Fibroblast of the conjunctiva (primary cell): ENCODE data around the gene AQP9.
"Not testable (repeated sequence)": the region's sequence is repeated elsewhere in the genome, so short reads cannot be mapped to it uniquely, and the experiment has no call there.

ENCODE experiments used
- DNase-seq: peaks from one replicate; pipeline ENCODE4 v3.0.0-alpha.2; 2010; ENCODE audit warnings: low read depth

Gene AQP9

GRCh38 chr15:58138106-58138505 is at the start of gene AQP9:
TSS of gene AQP9 (plus strand) at chr15:58138381. CDS start at chr15:58138566, 185 bp downstream.
- no peak for DNase-seq

DNA sequence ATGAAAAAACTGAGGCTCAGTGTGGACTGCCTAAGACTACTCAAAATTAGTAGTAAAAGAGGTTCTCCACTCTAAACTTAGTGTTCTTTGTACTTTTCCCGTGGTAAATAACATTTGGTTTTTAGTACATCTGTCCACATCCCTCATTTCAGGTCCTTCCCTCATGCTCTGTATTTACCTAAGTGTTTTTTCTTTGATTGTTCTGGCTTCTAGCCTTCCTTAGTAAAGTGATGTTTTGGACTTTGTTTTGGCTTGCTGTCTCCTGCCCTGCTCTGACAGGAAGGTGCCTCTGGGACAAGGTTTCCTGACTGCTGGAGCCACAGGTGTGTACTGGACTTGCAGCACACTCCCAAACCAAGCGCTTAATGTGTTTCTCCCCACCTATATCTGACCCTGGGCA is 42.8 kb upstream of the AQP9 start:
- no peak for DNase-seq

DNA sequence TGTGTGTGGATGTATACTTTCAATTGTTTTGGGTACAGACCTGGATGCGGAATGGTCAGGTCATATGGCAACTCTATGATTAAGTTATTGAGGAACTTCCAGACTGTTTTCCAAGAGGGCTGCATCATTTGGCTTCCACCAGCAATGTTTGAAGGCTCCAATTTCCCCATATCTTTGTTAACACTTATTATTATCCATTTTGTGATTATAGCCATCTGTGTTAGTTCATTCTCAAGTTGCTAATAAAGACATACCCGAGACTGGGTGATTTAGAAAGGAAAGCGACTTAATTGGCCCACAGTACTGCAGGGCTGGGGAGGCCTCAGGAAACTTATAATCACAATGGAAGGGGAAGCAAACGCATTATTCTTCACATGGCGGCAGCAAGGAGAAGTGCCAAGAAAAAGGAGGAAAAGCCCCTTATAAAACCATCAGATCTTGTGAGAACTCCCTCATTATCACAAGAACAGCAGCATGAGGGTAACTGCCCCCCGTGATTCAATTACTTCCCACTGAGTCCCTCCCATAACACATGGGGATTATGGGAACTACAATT is 41.6 kb upstream of the AQP9 start:
- no peak for DNase-seq

GRCh38 chr15:58103482-58103881 is 34.7 kb upstream of the AQP9 start:
- no peak for DNase-seq

GRCh38 chr15:58108117-58108516 is 30.1 kb upstream of the AQP9 start:
- DNase-seq: no peak

DNA sequence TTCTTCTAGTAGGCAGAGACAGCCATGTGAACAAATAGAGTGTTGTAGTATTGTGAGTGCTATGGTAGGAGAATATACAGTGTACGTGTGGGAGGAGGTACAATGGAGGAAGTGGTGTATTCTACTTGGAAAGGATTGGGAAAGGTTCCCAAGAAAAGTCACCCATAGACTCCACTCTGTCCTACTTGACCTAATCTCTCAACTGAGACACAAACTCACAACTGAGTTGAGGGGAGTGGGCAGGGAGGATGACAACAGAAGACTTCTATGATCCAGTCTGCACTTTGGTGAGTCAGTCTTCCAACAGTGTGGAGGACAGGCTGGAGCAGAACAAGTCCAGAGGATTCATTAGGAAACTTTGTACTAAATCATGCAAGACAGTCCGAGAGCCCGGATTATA is 28.8 kb upstream of the AQP9 start:
- DNase-seq: no peak

- no peak for DNase-seq
These were observed 27.0 kb upstream of the AQP9 start for GRCh38 chr15:58110999-58111717.

DNA sequence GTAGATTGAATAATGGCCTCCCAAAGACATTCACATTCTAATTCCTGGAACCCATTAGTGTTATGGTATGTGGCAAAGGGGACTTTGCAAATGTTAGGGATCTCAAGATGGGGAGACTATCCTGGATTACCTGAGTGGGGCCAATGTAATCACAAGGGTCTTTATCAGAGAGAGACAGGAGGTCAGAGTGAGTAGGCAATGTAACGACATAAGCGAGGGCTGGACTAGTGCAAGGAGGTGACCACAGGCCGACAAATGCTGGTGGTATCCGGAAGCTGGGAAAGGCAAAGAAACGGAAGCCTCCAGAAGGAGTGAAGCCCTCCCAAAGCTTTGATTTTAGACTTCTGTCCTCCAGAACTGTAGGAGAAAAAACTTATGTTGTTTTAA is 26.5 kb upstream of the AQP9 start:
- DNase-seq: no peak

DNA sequence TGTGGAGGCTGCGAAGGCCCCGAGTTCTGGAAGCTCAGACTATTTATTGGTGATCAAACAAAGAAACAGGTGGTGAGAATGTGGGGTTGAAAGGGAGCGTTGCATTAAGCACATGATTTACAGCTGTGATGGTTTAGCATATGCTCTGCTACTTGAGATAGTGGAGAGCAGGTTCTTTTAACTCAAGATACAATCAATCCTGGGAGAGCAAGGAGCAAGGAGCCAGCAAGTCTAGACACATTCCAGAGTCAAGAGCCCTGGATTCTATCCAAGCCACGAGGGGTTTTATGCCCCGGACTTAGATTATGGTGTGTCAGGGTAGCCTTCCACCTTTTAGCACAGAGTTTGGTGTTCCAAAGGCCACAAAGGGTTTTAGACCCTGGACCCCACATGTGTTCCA is 24.8 kb upstream of the AQP9 start:
- DNase-seq: not testable (repeated sequence)

GRCh38 chr15:58114388-58114787 is 23.8 kb upstream of the AQP9 start:
- DNase-seq: no peak

DNA sequence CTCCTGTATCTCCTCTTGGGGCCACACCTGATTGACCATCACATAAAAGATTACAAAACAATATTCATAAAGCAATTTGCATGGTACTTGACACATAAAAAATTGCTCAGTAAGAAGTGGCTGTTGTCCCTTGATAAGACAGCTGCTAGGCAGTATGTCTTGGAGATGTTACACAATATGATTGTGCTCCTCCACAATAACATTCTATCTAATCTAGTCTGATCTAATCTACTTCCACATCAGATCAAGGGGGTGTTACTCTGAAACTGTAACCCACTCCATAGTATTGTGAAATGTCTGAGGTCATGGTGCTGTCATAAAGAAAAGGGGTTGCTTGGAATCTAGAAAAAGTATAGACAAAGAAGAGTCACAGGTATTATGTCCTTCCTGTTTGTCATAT is 23.4 kb upstream of the AQP9 start:
- no peak for DNase-seq

- DNase-seq: no peak
These were observed 22.5 kb upstream of the AQP9 start for GRCh38 chr15:58115692-58116091.

GRCh38 chr15:58117619-58118018 is 20.6 kb upstream of the AQP9 start:
- DNase-seq: no peak

- DNase-seq: no peak
These were observed 19.9 kb upstream of the AQP9 start for GRCh38 chr15:58118272-58118671.

- no peak for DNase-seq
These were observed 19.2 kb upstream of the AQP9 start for GRCh38 chr15:58119016-58119415.

DNA sequence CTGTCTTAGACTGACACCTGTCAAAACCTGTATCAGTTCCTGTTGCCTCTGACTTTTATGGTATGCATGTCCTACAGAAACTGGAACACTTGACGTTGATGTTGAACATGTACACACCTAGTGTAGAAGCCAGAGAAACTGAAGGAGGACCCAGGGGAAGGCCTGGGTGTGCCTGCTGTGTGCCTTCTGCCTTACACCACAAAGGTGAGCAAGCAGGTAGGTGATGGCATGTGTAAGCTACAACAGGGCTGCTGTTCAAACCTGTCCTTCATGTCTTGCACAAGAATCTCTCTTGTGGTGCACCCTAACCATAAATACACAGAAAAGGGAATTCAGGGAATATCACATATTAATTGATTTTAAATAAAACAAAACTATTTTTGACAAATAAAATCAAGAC is 13.6 kb upstream of the AQP9 start:
- DNase-seq: no peak

DNA sequence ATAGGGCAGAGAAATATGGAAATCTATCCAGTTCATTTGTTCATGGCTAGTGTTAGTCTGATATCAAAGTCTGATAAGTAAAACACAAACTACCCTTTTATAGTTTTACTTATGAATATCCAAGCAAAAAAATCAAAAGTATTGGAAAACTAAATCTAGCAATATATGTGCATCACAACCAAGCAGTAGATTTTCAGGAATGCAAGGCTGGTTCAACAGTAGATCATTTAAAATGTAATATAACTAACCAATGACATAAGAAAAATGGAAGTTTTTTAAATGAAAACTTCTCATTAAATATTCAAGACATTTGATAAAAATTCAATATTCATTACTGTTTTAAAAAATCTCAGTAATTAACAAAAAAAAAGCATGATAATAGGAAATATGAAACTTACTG is 12.8 kb upstream of the AQP9 start:
- DNase-seq: no peak

DNA sequence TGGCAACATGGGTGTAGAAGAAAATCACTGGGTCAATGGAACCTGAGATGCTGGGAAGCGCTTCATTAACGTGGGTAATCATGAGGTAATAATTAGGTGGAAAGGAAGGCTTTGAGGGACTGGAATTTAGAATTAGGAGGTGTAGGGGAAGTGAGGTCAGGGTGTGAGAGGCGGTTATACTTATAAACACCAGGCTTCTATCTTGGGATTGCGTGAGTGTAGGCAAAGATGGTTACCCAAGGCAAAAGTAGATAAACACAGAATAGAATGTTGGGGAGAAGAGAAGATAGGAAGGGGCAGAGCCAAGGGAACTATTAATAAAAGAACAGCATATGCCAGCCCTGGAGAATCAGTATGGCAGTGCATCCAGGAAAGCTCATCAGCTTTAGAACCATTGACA is 3.3 kb upstream of the AQP9 start:
- DNase-seq: no peak

DNA sequence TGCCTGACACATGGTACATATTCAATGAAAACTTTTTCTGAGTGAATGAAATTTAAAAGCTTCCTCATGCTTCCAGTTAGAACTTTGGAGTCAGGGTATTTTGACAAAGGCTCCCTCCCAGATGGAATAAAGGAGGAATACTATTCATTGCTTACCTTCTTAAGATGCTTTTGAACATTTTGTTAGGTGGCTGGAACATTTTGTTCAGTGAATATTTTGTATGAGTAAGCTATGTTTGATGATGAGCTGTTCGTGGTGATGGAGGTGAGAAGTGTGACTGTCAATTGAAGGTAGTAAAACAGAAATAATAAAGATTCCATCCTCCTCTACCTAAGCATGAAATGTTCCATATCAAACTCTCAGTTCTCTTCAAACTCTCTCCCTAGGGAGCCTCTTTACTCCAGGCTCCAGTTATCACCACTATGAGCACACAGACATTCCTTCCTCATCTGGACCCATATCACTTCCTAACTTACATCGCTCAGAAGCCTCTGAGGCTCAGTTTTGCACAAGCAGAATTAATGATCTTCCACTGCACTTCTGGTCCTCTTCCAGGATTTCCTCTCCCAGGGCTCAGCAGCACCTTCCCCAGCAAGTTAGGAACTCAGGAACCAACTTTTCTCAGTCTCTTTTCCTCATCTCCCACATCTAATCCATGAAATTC is 2.5 kb upstream of the AQP9 start:
- no peak for DNase-seq

GRCh38 chr15:58136731-58137130 is 1.4 kb upstream of the AQP9 start:
- DNase-seq: no peak

- no peak for DNase-seq
These were observed 495 bp upstream of the AQP9 start for GRCh38 chr15:58137686-58138085.

- DNase-seq: no peak
These were observed 1.3 kb downstream of the AQP9 start for GRCh38 chr15:58139276-58139988.

DNA sequence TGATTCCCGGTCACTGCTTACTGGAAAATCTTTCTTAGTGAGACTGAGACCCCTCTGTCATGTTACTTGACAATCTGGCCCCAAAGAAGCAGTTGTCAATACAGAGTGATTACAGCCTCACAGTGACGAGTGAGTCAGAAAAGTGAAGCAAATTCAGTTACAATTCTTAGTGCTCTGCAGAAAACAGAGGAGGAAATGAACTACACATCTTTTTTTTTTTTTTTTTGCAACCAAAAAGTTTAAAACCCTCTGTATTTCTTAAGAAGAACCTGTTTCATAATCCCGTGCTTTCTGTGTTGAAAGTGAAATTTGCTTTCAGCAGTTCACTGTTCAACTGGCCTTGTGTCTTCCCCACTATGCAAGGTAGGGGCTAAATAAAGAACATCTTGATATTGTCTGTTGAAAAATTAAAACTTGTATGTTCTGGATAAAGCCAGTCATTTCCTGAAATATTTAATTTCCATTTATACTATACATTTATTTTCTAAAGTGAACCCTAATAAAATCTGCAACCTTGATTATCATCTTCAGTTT is 1.9 kb downstream of the AQP9 start:
- no peak for DNase-seq
